ENCODE data around the gene CRY1.

DNA sequence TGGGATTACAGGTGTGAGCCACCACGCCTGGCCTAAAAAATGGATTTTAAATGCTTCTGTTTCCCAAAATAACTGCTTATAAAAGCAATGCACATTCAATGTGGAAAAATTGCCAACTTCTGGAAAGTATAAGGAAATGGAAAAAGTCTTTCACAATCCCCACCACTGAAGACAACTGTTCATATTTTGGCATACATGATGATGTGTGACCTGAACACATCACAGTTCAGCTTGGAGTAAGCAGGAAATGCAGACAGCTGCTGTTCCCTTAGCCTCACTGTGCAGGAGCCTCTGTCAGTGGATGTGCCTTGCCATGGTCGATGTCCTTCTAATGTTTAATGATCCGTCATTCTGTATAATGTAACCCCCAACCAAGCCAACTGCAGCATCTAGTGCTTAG, 111.6 kb downstream of the CRY1 start:
- TF ChIP-seq POLR2A (IDR thresholded peaks at IDR 0.05; ENCODE audit: low read length) = no peak
- TF ChIP-seq CTCF (IDR thresholded peaks at IDR 0.05) = no peak
- TF ChIP-seq BCL3 (IDR thresholded peaks at IDR 0.05) = no peak
- no peak for TF ChIP-seq PHF8 (IDR thresholded peaks at IDR 0.05; ENCODE audit: borderline replicate concordance, low read depth)
- no peak for TF ChIP-seq KDM5A (IDR thresholded peaks at IDR 0.05)
- no peak for TF ChIP-seq POLR2AphosphoS2 (conservative IDR thresholded peaks at IDR 0.05; ENCODE audit: low read length)
- TF ChIP-seq E2F6 (IDR thresholded peaks at IDR 0.05; ENCODE audit: borderline replicate concordance, low read depth) = no peak
- TF ChIP-seq JUNB (IDR thresholded peaks at IDR 0.05) = no peak
- TF ChIP-seq ELK1 (IDR thresholded peaks at IDR 0.05; ENCODE audit: low read depth, low read length) = no peak
- TF ChIP-seq RAD21 (conservative IDR thresholded peaks at IDR 0.05 in 1 of 2, IDR thresholded peaks at IDR 0.05 in 1 of 2) = no peak
- TF ChIP-seq MAX (IDR thresholded peaks at IDR 0.05) = no peak
- TF ChIP-seq BHLHE40 (IDR thresholded peaks at IDR 0.05; ENCODE audit: low read depth, low read length) = no peak
- no peak for TF ChIP-seq FOSL2 (IDR thresholded peaks at IDR 0.05)
- no peak for TF ChIP-seq FOSL2 (CRISPR knock-in tag; IDR thresholded peaks at IDR 0.05)
